Right atrium auricular region (tissue), 2 donors: ENCODE measurements around the gene ZDHHC5. TPM values are rescaled to one million over a fixed set of nuclear protein-coding genes. Genes with fewer than 3 reads are reported as not detected.
"Not testable (repeated sequence)": the region's sequence is repeated elsewhere in the genome, so short reads cannot be mapped to it uniquely, and the experiment has no call there.

Experiments used
- DNase-seq: peaks from one replicate; pipeline ENCODE4 v3.0.0-alpha.2; 2019; ENCODE audit warnings: low spot score
- H3K27ac ChIP-seq, 2 donors: fragments of 200-600 bp; sonication (generic); 1 replicate in 1 of 2; 2 replicates in 1 of 2; pipeline ENCODE4 v1.5.1; 2016 to 2019
- H3K27me3 ChIP-seq, 2 donors: fragments of 200-600 bp; sonication (generic); one replicate each; pipeline versions ENCODE4 v1.5.1 to v1.6.0; 2017 to 2019
- H3K36me3 ChIP-seq: fragments of 200-600 bp; sonication (generic); one replicate; pipeline ENCODE4 v1.5.1; 2016
- H3K4me1 ChIP-seq, 2 donors: fragments of 200-600 bp; sonication (generic); one replicate each; pipeline versions ENCODE4 v1.5.1 to v1.6.0; 2017 to 2019
- H3K4me3 ChIP-seq, 2 donors: fragments of 200-600 bp; sonication (generic); 1 replicate in 1 of 2; 2 replicates in 1 of 2; pipeline ENCODE4 v1.5.1; 2017 to 2019; ENCODE audit warnings: mild to moderate bottlenecking in 1 of 2, moderate library complexity in 1 of 2
- H3K9me3 ChIP-seq, 2 donors: fragments of 200-600 bp; sonication (generic); one replicate each; pipeline ENCODE4 v1.5.1; 2019
- total RNA-seq, 2 donors: library from RNA; depleted of rRNA; stranded (reverse); fragments of >200 nt; gene quantifications; one replicate each; pipeline ENCODE4 v1.1.0, GENCODE V29; 2016
- TF ChIP-seq, protein P1 (sequence below), 2 donors: fragments of 200-600 bp; sonication (generic); IDR thresholded peaks; one replicate each; pipeline ENCODE4 v1.5.1; 2019; ENCODE audit warnings: antibody characterized with exemption in 2 of 2

ZDHHC5 gene
- total RNA-seq, 2 donors from 2014 or later = 44.9 to 56.7 TPM

DNA sequence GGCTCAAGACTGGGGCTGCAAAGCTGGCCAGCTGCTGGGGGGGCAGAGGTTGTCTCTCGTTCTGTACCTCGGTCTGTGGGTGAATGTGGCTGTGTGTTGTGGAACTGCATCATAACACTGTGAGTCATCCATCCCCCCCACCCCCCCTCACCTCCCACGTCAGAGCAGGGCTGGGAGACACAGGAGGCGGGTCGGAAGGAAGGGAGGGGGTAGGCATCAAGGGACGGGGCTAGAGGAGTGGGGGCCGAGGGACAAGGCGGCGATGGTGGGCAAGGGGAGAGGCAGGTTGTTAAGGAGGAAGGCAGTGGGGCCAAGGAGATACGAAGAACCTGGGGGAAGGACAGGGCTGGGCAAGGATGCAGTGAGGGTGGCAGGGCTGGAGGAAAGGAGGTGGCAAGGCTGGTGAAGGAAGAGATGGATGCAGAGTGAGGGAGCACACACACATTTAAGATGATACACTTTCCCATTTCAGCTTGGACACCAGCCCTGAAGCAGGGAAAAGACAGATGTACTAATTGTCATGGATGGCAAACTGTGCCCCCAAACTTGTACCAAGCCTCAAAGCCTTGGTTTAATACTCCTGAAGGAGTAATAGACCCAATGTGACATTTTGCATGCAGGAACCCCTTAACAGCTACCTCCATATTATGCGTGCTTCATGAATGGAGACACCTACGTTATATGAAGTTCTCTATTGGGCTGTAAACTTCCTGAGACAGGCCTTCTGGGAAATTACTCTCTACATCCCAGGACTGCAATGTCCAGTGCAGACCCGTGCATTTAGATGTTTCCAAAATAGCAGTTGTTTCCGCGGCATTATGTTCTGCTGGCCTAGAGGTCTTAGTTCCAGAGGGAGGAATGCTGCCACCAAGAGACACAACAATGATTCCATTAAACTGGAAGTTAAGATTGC, 17.8 kb upstream of the ZDHHC5 start, which contains the start of gene YPEL4:
Gene YPEL4 (minus strand): TSS at position 87 of the 913 bp plus-strand sequence. CDS start 2,805 bp downstream, outside the sequence.
- Histone ChIP-seq H3K27me3 (peaks cover 9 to 32% of the 10 kb centered on the region in 2 donors), H3K9me3 (no peaks in the 10 kb centered on the region), H3K4me1 (peaks cover 0 to 51% of the 10 kb centered on the region in 2 donors), H3K4me3 (peak within 1 kb of the TSS; percentile 29 to 48), H3K36me3 (no peaks in the 10 kb centered on the region), H3K27ac (peak within 1 kb of the TSS in 1 of 2 donors; percentile 32)
- TF ChIP-seq, protein P1, sequence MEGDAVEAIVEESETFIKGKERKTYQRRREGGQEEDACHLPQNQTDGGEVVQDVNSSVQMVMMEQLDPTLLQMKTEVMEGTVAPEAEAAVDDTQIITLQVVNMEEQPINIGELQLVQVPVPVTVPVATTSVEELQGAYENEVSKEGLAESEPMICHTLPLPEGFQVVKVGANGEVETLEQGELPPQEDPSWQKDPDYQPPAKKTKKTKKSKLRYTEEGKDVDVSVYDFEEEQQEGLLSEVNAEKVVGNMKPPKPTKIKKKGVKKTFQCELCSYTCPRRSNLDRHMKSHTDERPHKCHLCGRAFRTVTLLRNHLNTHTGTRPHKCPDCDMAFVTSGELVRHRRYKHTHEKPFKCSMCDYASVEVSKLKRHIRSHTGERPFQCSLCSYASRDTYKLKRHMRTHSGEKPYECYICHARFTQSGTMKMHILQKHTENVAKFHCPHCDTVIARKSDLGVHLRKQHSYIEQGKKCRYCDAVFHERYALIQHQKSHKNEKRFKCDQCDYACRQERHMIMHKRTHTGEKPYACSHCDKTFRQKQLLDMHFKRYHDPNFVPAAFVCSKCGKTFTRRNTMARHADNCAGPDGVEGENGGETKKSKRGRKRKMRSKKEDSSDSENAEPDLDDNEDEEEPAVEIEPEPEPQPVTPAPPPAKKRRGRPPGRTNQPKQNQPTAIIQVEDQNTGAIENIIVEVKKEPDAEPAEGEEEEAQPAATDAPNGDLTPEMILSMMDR (IDR thresholded peaks at IDR 0.05) = no peak
- DNase-seq = no peak

DNA sequence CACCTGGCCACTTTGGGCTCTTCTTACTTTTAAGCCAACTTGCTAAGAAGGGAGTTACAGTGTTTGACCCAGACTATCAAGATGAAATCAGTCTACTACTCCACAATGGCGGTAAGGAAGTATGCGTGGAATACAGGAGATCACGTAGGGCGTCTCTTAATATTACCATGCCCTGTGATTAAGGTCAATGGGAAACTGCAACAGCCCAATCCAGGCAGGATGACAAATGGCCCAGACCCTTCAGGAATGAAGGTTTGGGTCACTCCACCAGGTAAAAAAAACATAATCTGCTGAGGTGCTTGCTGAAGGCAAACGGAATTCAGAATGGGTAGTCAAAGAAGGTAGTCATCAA, 17.2 kb upstream of the ZDHHC5 start:
- DNase-seq = no peak
- peaks cover 9 to 32% of the 10 kb centered on the region in 2 donors for H3K27me3 ChIP-seq
- TF ChIP-seq, protein P1 (IDR thresholded peaks at IDR 0.05) = no peak
- no peaks in the 10 kb centered on the region for H3K9me3 ChIP-seq
- H3K36me3 ChIP-seq = no peaks in the 10 kb centered on the region
- H3K4me3 ChIP-seq = no peak overlapping the region
- H3K4me1 ChIP-seq = peaks cover 0 to 44% of the 10 kb centered on the region in 2 donors
- no peak overlapping the region for H3K27ac ChIP-seq

DNA sequence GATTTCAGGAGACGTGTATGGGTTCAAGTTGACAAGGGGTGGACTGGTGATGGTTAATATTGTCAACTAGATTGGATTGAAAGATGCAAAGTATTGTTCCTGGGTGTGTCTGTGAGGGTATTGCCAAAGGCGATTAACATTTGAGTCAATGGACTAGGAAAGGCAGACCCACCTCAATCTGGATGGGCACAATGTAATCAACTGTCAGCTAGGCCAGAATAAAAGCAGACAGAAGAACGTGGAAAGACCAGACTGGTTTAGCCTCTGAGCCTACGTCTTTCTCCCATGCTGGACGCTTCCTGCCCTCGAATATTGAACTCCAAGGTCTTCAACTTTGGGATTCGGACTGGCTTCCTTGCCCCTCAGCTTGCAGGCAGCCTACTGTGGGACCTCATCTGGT, 16.5 kb upstream of the ZDHHC5 start:
- no peaks in the 10 kb centered on the region for H3K36me3 ChIP-seq
- H3K4me3 ChIP-seq = no peak overlapping the region
- TF ChIP-seq, protein P1 (IDR thresholded peaks at IDR 0.05) = no peak
- DNase-seq = no peak
- peaks cover 0 to 37% of the 10 kb centered on the region in 2 donors for H3K4me1 ChIP-seq
- no peak overlapping the region for H3K27ac ChIP-seq
- H3K9me3 ChIP-seq = no peaks in the 10 kb centered on the region
- peaks cover 9 to 32% of the 10 kb centered on the region in 2 donors for H3K27me3 ChIP-seq

DNA sequence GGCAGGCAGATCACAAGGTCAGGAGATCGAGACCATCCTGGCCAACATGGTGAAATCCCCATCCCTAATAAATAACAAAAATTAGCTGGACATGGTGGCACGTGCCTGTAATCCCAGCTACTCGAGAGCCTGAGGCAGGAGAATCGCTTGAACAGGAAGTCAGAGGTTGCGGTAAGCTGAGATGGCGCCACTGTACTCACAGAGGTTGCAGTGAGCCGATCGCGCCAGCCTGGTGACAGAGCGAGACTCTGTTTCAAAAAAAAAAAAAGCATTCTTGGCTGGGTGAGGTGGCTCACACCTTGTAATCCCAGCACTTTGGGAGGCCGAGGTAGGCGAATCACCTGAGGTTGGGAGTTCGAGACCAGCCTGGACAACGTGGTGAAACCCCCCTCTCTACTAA, 15.7 kb upstream of the ZDHHC5 start:
- not testable (repeated sequence) for H3K4me3 ChIP-seq
- H3K27me3 ChIP-seq = peaks cover 9 to 25% of the 10 kb centered on the region in 2 donors
- H3K4me1 ChIP-seq = peaks cover 0 to 34% of the 10 kb centered on the region in 2 donors

DNA sequence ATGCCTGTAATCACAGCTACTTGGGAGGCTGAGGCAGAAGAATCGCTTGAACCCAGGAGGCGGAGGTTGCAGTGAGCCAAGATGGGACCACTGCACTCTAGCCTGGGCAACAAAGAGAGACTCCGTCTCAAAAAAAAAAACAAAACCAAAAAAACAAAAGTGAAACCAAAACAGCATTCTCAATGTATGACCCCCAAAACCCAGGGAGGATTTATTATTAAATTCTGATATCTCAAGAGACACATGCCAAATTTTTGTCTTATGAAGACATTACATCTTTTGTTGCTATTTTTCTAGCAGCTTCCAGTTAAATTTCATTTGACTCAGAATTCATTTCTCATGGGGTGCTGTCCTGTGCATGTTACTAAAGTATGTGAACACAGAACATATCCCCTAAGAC, 15.3 kb upstream of the ZDHHC5 start:
- no peak overlapping the region for H3K27ac ChIP-seq
- H3K4me3 ChIP-seq = no peak overlapping the region
- no peaks in the 10 kb centered on the region for H3K36me3 ChIP-seq
- TF ChIP-seq, protein P1 (IDR thresholded peaks at IDR 0.05) = no peak
- DNase-seq = no peak
- H3K4me1 ChIP-seq = peaks cover 0 to 30% of the 10 kb centered on the region in 2 donors
- peaks cover 9 to 21% of the 10 kb centered on the region in 2 donors for H3K27me3 ChIP-seq
- no peaks in the 10 kb centered on the region for H3K9me3 ChIP-seq

More for the DNA sequence above, 15.7 kb upstream of the ZDHHC5 start:
- not testable (repeated sequence) for H3K27ac ChIP-seq, H3K9me3 ChIP-seq, DNase-seq, H3K36me3 ChIP-seq

DNA sequence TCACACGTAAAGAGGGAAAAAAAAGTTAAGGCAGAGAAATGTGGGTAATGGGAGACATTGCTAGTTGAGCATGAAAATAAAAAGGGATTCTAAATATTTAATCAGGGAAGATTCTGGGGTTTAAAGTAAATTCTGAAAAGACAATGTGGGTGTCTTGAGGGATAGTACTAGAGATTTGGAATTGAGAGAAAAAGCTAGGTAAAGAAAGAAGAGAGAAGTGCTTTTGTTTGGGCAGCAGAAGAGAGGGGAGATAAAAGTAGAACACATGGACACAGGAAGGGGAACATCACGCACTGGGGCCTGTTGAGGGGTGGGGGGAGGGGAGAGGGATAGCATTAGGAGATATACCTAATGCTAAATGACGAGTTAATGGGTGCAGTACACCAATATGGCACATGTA, 14.8 kb upstream of the ZDHHC5 start:
- H3K9me3 ChIP-seq = no peaks in the 10 kb centered on the region
- H3K27me3 ChIP-seq = peaks cover 6 to 16% of the 10 kb centered on the region in 2 donors
- no peak overlapping the region for H3K27ac ChIP-seq
- TF ChIP-seq, protein P1 (IDR thresholded peaks at IDR 0.05) = no peak
- no peak overlapping the region for H3K4me3 ChIP-seq
- DNase-seq = no peak
- peaks cover 0 to 28% of the 10 kb centered on the region in 2 donors for H3K4me1 ChIP-seq
- no peaks in the 10 kb centered on the region for H3K36me3 ChIP-seq
